Kidney (tissue), 14 donors: ENCODE results near the gene TBX21. TPM values are rescaled to one million over a fixed set of nuclear protein-coding genes. Genes with fewer than 3 reads are reported as not detected.

Experiments
- DNase-seq, 5 donors: peaks; one replicate each; pipeline ENCODE4 v3.0.0-alpha.2; 2013 to 2020
- FAIRE-seq: peaks from 2 replicates; lab custom pipeline; 2012; peaks lifted over from hg19 to GRCh38; lab: Jason Lieb, UNC
- H3K27ac ChIP-seq, 2 donors: one replicate each; pipeline ENCODE4 v1.7.0; 2013; ENCODE audit warnings: low read depth in 2 of 2, low read length in 2 of 2, inconsistent platforms in 1 of 2
- H3K27me3 ChIP-seq: one replicate; pipeline ENCODE4 v1.7.1; 2013; ENCODE audit warnings: low read length, inconsistent platforms; ENCODE audit not compliant: control insufficient read depth, insufficient read depth
- H3K36me3 ChIP-seq, 3 donors: one replicate each; pipeline versions ENCODE4 v1.7.0 to v1.7.1; 2013; ENCODE audit warnings: low read length in 3 of 3, control low read depth in 1 of 3, inconsistent platforms in 1 of 3; ENCODE audit not compliant: insufficient read depth in 3 of 3, control insufficient read depth in 2 of 3
- H3K4me1 ChIP-seq, 3 donors: one replicate each; pipeline versions ENCODE4 v1.7.0 to v1.7.1; 2013; ENCODE audit warnings: low read length in 3 of 3, inconsistent platforms in 1 of 3, low read depth in 1 of 3; ENCODE audit not compliant: control insufficient read depth in 2 of 3, insufficient read depth in 2 of 3
- H3K4me3 ChIP-seq, 3 donors: one replicate each; pipeline versions ENCODE4 v1.7.0 to v1.8.1; 2013; ENCODE audit warnings: low read length in 3 of 3, control low read depth in 1 of 3, inconsistent platforms in 1 of 3
- H3K9ac ChIP-seq, 3 donors: one replicate each; pipeline versions ENCODE4 v1.7.0 to v1.7.1; 2013; ENCODE audit warnings: low read length in 3 of 3, control low read depth in 1 of 3, inconsistent platforms in 1 of 3
- H3K9me3 ChIP-seq, 3 donors: one replicate each; pipeline versions ENCODE4 v1.7.0 to v1.7.1; 2013; ENCODE audit warnings: low read length in 3 of 3, control low read depth in 1 of 3, inconsistent platforms in 1 of 3; ENCODE audit not compliant: control insufficient read depth in 2 of 3, insufficient read depth in 1 of 3
- intact Hi-C: fragments of 100-400 bp; cut with DNase I; formaldehyde crosslinking; loops from one replicate; pipeline ENCODE4 v1.11.1; 2022
- polyA plus RNA-seq: library from polyadenylated mRNA; stranded (reverse); fragments of 350-450 nt; fragmentation: Illumina TruSeq; extraction: RNeasy Lipid Tissue Mini Kit (QIAGEN cat#74804); gene quantifications from one replicate; pipeline ENCODE4 v1.2.3, GENCODE V29; 2014; ENCODE audit warnings: low read depth, low replicate concordance; ENCODE audit not compliant: insufficient read depth
- total RNA-seq: library from RNA; stranded (reverse); fragmentation: NEBNext Ultra II Directional; extraction: Animal tissue kit (Norgen Biotek cat#: 25700); gene quantifications from one replicate; pipeline ENCODE4 v1.2.1, GENCODE V29; 2021
- TF ChIP-seq, protein P1 (sequence below): IDR thresholded peaks from 3 replicates; pipeline ENCODE4 v1.5.1; 2012; ENCODE audit warnings: mild to moderate bottlenecking, moderate library complexity, borderline replicate concordance; ENCODE audit not compliant: insufficient read depth; ENCODE audit errors: extremely low read depth
- donor health status: control.
- donor health status: control.
- donor health status: control.
- donor health status: control.
- donor health status: control.
- donor health status: DM: yes; HTN: yes; CAD: no.
- donor health status: Normal renal cell carcinoma (clear cell type).

Gene TBX21
- total and polyA plus RNA-seq, 2 donors from 2014 or later: 0.24 to 1.9 TPM

DNA sequence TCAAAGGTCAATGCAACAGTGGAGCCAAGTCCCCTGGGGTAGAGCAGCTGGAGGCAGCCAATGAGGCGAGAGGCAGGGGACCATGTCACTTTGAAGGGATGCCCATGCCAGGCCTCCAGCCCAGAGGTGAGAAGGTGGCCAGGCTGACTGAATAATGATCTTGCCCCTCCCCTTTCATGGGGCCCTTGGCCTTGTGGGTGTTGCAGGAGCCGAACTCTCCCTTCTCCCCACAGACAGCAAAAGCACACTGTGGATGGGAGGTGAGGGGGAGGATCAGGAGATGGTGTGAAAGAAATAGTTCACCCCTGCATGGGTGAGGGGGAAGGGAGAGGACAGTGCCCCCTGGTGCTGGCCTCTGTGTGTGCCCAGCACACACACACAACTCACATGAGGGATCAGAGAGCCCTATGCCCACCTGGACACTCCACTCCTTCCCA is 15.8 kb upstream of the TBX21 start:
- intact Hi-C loops: no loop called here
- no peak overlapping the region for H3K27ac ChIP-seq
- no peaks in the 10 kb centered on the region for H3K9me3 ChIP-seq
- no peaks in the 10 kb centered on the region for H3K36me3 ChIP-seq
- no peak for FAIRE-seq
- peaks cover 8% of the 10 kb centered on the region for H3K27me3 ChIP-seq
- H3K4me3 ChIP-seq: no peak overlapping the region
- DNase-seq: peak in 1 of 5 donors; percentile 41
- no peak overlapping the region for H3K9ac ChIP-seq
- TF ChIP-seq, protein P1, sequence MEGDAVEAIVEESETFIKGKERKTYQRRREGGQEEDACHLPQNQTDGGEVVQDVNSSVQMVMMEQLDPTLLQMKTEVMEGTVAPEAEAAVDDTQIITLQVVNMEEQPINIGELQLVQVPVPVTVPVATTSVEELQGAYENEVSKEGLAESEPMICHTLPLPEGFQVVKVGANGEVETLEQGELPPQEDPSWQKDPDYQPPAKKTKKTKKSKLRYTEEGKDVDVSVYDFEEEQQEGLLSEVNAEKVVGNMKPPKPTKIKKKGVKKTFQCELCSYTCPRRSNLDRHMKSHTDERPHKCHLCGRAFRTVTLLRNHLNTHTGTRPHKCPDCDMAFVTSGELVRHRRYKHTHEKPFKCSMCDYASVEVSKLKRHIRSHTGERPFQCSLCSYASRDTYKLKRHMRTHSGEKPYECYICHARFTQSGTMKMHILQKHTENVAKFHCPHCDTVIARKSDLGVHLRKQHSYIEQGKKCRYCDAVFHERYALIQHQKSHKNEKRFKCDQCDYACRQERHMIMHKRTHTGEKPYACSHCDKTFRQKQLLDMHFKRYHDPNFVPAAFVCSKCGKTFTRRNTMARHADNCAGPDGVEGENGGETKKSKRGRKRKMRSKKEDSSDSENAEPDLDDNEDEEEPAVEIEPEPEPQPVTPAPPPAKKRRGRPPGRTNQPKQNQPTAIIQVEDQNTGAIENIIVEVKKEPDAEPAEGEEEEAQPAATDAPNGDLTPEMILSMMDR: peak; percentile 1
- H3K4me1 ChIP-seq: peaks cover 0 to 13% (median 9%) of the 10 kb centered on the region in 3 donors

DNA sequence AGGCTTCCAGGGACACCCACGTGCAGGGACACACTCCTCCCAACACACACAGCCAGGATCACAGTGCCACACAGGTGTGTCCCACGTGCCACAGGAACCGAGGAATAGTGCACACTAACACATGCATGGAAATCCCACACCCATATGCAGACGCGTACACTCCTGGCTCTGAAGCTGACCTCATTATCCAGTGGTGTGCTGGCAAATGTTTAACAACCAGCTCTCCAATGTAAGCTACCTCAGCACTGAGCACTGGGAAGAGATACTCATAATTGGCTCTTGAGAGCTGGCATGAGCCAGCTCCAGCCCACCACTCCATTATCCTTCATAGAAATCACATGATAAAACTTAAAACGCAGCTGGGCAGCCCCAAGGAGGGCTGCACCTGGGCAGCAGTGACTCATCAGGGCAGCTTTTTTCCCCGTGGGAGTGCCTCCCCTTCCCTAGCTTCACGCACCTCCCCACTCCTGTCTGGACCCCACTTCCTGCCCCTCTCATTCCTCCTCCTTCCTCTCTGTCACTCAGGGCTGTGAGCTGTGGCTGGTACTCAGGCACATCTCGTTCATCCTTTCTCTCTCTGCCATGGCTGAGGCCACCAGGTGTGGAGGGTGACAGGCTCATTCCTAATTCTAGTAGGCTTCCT is 14.9 kb upstream of the TBX21 start:
- FAIRE-seq (no peak), DNase-seq (peak in 2 of 5 donors; percentile 24 to 46)
- intact Hi-C loops: no loop called here
- TF ChIP-seq, protein P1: no peak
- H3K27me3 ChIP-seq: peaks cover 8% of the 10 kb centered on the region
- H3K9me3 ChIP-seq: no peaks in the 10 kb centered on the region
- H3K4me3 ChIP-seq: peak overlapping the region in 1 of 3 donors; percentile 12
- no peak overlapping the region for H3K27ac ChIP-seq
- H3K36me3 ChIP-seq: no peaks in the 10 kb centered on the region
- peaks cover 0 to 11% (median 6%) of the 10 kb centered on the region in 3 donors for H3K4me1 ChIP-seq
- H3K9ac ChIP-seq: no peak overlapping the region

DNA sequence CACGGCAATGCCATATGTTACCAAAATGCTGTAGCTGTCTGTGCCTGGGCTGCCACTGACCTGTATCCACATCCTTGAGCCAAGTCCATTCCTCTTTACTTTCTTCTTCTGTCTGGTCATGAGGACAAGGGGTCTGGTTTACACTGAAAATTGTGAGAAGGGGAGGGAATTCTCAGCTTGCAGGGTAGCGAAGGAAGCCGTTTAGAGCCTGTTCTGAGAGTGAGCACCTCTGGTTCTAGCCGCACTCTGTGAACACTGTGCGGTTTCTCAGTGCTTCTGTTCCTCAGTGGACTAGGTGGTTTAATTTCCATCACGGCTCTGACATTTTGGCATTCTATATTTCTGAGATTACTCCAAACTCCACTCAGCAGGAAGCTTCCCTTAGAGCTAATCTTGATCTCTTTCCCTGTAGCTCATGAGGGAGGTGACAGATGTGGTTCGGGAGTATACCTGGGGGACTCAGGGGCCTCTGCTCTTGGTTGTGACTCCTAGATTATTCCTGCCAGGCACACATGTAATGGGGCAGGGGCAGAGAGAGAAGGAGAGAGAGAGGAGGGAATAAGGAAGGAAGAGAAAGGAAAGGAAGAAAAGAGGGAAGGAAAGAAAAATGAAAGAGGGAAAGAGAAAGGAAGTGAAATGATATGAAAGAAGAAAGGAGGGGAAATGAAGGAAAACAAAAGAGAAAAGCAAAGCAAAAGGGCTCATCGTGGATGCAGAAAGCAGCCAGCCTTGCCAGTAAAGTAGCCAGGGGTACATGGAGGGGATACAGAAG is 14.2 kb upstream of the TBX21 start:
- intact Hi-C loops: no loop called here
- DNase-seq (no peak), FAIRE-seq (no peak)

More for the DNA sequence above, 14.2 kb upstream of the TBX21 start:
- no peak overlapping the region for H3K4me3 ChIP-seq
- H3K36me3 ChIP-seq: no peaks in the 10 kb centered on the region
- H3K9ac ChIP-seq: no peak overlapping the region
- H3K4me1 ChIP-seq: peaks cover 0 to 10% (median 5%) of the 10 kb centered on the region in 3 donors
- TF ChIP-seq, protein P1: no peak
- H3K27me3 ChIP-seq: peaks cover 8% of the 10 kb centered on the region
- H3K9me3 ChIP-seq: no peaks in the 10 kb centered on the region
- no peak overlapping the region for H3K27ac ChIP-seq
